Esophagus muscularis mucosa (tissue), 4 donors: ENCODE data around the gene UNC5B. TPM values are rescaled to one million over a fixed set of nuclear protein-coding genes. Genes with fewer than 3 reads are reported as not detected.
"Not testable (repeated sequence)": the region's sequence is repeated elsewhere in the genome, so short reads cannot be mapped to it uniquely, and the experiment has no call there.

Experiments used
- DNase-seq: peaks from one replicate; pipeline ENCODE4 v3.0.0-alpha.2; 2017; ENCODE audit errors: extremely low spot score
- H3K27ac ChIP-seq, 4 donors: fragments of 200-600 bp; sonication (generic); replicated peaks in 1 of 4; 1 replicate in 3 of 4; 2 replicates in 1 of 4; pipeline ENCODE4 v1.5.1; 2016 to 2019; ENCODE audit warnings: mild to moderate bottlenecking in 1 of 4
- H3K27me3 ChIP-seq, 4 donors: fragments of 200-600 bp; sonication (generic); one replicate each; pipeline versions ENCODE4 v1.5.1 to v1.6.0; 2016 to 2019
- H3K36me3 ChIP-seq, 4 donors: fragments of 200-600 bp; sonication (generic); one replicate each; pipeline ENCODE4 v1.5.1; 2016 to 2019
- H3K4me1 ChIP-seq, 4 donors: fragments of 200-600 bp; sonication (generic); one replicate each; pipeline ENCODE4 v1.5.1; 2016 to 2019
- H3K4me3 ChIP-seq, 4 donors: fragments of 200-600 bp; sonication (generic); 1 replicate in 2 of 4; 2 replicates in 2 of 4; pipeline ENCODE4 v1.5.1; 2016 to 2019; ENCODE audit warnings: mild to moderate bottlenecking in 4 of 4, moderate library complexity in 1 of 4
- H3K9me3 ChIP-seq, 4 donors: fragments of 200-600 bp; sonication (generic); 1 replicate in 3 of 4; 2 replicates in 1 of 4; pipeline ENCODE4 v1.5.1; 2016 to 2019
- EP300 ChIP-seq: sonication (generic); formaldehyde crosslinking; IDR thresholded peaks from one replicate; pipeline ENCODE4 v1.6.1; 2017; ENCODE audit warnings: antibody characterized with exemption
- POLR2A ChIP-seq: fragments of 450-650 bp; IDR thresholded peaks from one replicate; pipeline ENCODE4 v1.6.1; 2017; ENCODE audit warnings: antibody characterized with exemption, moderate library complexity, mild to moderate bottlenecking, low read depth
- POLR2AphosphoS5 ChIP-seq, 2 donors: sonication (generic); formaldehyde crosslinking; IDR thresholded peaks; one replicate each; pipeline ENCODE4 v1.6.1; 2017; ENCODE audit warnings: antibody characterized with exemption in 2 of 2
- WGBS: methylation state at CpG from one replicate; pipeline ENCODE4 v1.1.5; 2018; 5-methylcytosine and 5-hydroxymethylcytosine counted together
- intact Hi-C: fragments of 100-400 bp; cut with DNase I; formaldehyde crosslinking; loops from one replicate; pipeline ENCODE4 v1.15.1; 2023
- total RNA-seq, 4 donors: library from RNA; depleted of rRNA; stranded (reverse); fragments of >200 nt; gene quantifications; one replicate each; pipeline versions ENCODE4 v1.1.0 to v1.2.1, GENCODE V29; 2016
- TF ChIP-seq, protein P1 (sequence below), 3 experiments: fragments of 200-600 bp in 2 of 3; fragments of 450-650 bp in 1 of 3; sonication (generic) in 2 of 3; IDR thresholded peaks; one replicate each; pipeline ENCODE4 v1.5.1; 2017 to 2019; ENCODE audit warnings: antibody characterized with exemption in 3 of 3, mild to moderate bottlenecking in 2 of 3, moderate library complexity in 1 of 3

UNC5B gene
- total RNA-seq, 4 donors from 2014 or later, result 2.1 to 3.7 (median 2.8) TPM

DNA sequence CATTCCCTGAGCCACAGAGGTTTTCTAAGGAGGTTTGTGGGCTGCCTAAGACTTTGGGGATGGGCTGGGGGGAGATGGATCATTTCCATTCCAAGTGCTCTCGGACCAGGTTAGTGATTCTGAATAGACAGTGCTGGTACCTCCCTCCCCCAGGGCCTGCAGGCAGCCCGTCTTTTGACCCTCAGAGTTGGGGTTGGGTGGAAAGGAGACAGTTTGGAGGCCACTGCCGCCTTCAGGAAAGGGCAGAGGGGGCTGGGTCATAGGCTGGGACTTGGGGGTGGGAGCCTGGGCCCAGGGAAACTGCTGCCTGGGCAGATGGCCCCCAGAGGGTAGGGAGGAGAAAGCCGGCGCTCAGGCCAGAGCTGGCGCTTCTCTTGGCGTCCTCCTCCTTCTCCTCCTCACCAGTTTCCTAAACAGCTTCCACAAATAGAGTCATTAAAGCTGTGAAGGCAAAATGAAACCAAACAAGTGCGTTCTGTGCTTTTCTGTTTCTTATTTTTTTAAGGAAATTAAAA, 4.4 kb downstream of the UNC5B start:
- 37% methylated on average over 8 of the region's 8 CpGs for WGBS
- no peaks in the 10 kb centered on the region for H3K27me3 ChIP-seq
- TF ChIP-seq, protein P1, sequence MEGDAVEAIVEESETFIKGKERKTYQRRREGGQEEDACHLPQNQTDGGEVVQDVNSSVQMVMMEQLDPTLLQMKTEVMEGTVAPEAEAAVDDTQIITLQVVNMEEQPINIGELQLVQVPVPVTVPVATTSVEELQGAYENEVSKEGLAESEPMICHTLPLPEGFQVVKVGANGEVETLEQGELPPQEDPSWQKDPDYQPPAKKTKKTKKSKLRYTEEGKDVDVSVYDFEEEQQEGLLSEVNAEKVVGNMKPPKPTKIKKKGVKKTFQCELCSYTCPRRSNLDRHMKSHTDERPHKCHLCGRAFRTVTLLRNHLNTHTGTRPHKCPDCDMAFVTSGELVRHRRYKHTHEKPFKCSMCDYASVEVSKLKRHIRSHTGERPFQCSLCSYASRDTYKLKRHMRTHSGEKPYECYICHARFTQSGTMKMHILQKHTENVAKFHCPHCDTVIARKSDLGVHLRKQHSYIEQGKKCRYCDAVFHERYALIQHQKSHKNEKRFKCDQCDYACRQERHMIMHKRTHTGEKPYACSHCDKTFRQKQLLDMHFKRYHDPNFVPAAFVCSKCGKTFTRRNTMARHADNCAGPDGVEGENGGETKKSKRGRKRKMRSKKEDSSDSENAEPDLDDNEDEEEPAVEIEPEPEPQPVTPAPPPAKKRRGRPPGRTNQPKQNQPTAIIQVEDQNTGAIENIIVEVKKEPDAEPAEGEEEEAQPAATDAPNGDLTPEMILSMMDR (IDR thresholded peaks at IDR 0.05), result no peak
- TF ChIP-seq POLR2AphosphoS5 (IDR thresholded peaks at IDR 0.05) (no peak), POLR2A (no peak), EP300 (no peak)
- DNase-seq, result no peak
- H3K27ac ChIP-seq, result peak overlapping the region; percentile 50 to 63 (median 56)
- peak overlapping the region; percentile 62 to 69 (median 64) for H3K4me3 ChIP-seq
- no peaks in the 10 kb centered on the region for H3K9me3 ChIP-seq
- no peaks in the 10 kb centered on the region for H3K36me3 ChIP-seq
- intact Hi-C loops, result no loop called here
- H3K4me1 ChIP-seq, result peaks cover 45 to 54% (median 46%) of the 10 kb centered on the region in 4 donors

DNA sequence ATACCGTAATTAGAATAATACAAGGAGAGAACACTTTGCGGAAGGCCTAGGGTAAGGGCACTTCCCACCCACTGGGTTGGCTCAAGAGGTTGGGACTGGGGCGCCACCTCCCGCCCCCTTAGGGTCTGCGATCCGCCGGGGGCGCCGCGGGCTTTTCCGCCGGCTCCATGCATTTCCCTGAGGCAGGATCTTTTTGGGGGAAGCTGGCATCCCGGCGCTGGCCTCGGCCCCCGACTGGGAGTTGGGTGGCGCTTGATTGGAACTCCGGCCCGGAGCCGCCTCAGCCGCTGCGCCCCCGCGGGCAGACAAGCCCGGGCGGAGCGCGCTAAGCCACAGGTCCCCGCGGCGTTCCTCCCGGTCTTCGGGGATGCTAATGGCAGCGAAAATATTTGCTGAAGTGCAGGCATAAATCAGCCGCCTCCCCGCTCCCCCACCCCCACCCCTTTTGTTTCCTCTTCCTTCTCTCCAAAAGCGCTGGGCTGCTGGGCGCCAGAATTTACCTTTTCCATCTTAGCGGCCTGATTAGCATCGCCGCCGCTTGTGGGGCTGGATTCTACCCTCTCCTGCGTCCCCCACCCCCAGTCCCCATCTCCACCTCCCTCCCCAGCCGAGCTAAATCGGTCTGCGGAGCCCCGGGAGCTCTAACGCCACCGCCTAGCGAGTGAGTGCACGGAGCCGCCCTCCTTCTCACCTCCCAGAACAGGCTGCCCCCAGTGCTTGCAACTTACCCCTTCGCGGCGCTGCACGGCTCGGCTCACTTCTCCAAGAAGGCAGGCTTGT, 5.1 kb downstream of the UNC5B start:
- H3K4me1 ChIP-seq, result peaks cover 39 to 49% (median 42%) of the 10 kb centered on the region in 4 donors
- TF ChIP-seq, protein P1 (IDR thresholded peaks at IDR 0.05), result no peak
- TF ChIP-seq POLR2A, result no peak
- TF ChIP-seq EP300, result no peak
- TF ChIP-seq POLR2AphosphoS5 (IDR thresholded peaks at IDR 0.05), result no peak
- peak overlapping the region; percentile 62 to 69 (median 64) for H3K4me3 ChIP-seq
- 6% methylated on average over 46 of the region's 57 CpGs for WGBS
- no peaks in the 10 kb centered on the region for H3K27me3 ChIP-seq
- H3K9me3 ChIP-seq, result no peaks in the 10 kb centered on the region
- H3K27ac ChIP-seq, result peak overlapping the region; percentile 50 to 63 (median 56)
- H3K36me3 ChIP-seq, result no peaks in the 10 kb centered on the region
- intact Hi-C loops, result no loop called here
- no peak for DNase-seq

DNA sequence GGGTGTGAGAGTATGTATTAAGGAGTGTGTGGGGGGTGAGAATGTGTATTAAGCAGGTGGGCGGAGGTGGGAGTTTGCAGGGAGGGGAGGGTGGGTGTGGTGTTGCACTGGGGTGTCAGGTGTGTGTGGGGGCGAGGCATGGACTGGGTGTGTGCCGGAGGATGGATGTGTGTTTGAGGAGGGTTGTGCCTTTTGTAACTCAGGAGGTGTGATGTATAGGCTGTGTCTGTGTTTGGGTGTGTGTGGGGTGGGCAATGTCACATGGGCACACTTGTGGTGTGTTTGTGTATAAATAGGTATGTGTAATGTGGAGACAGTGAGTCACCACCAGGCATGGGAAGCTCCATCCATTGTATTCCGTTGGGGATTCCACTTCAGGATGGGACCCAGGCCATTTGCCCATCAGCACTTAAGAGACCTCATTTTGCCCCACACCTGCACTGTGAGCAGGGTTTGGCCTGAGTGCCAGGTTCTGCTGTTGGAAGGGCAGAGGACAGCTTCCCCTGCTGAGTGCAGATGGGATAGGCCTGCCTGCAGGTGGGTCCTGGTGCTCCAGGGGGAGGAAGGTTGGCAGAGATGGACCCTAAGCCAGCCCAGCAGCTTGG, 5.8 kb downstream of the UNC5B start:
- 70% methylated on average over 4 of the region's 4 CpGs for WGBS
- Histone ChIP-seq H3K27ac (peak overlapping the region in 1 of 4 donors; percentile 63), H3K36me3 (no peaks in the 10 kb centered on the region), H3K9me3 (no peaks in the 10 kb centered on the region), H3K27me3 (no peaks in the 10 kb centered on the region), H3K4me1 (peaks cover 34 to 42% (median 39%) of the 10 kb centered on the region in 4 donors), H3K4me3 (peak overlapping the region; percentile 62 to 69 (median 64))
- DNase-seq, result no peak
- TF ChIP-seq EP300, result no peak
- no peak for TF ChIP-seq POLR2A
- TF ChIP-seq POLR2AphosphoS5 (IDR thresholded peaks at IDR 0.05), result no peak
- TF ChIP-seq, protein P1 (IDR thresholded peaks at IDR 0.05), result no peak
- intact Hi-C loops, result no loop called here

DNA sequence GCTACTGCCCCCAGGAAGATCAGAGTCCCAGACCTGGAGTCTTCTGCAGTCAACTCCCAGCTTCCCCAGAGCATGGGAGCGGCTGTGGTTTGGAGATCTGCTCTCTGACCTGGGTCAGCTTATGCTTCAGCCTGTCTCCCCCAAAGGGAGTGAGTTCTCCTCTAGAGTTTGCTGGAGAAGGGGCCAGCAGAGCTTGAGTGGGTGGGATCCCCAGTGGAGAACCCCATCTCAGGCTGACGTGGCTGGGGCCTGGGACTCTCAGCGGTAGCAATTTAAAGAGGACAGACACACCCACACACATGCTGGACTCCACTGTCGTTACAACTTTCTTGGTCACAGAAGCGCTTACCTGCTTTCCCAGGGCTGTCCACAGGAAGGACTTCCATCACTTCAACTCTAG, 6.3 kb downstream of the UNC5B start:
- H3K27ac ChIP-seq, result no peak overlapping the region
- H3K4me1 ChIP-seq, result peaks cover 29 to 42% (median 35%) of the 10 kb centered on the region in 4 donors
- H3K4me3 ChIP-seq, result no peak overlapping the region
- no peaks in the 10 kb centered on the region for H3K27me3 ChIP-seq
- no peak for DNase-seq
- H3K36me3 ChIP-seq, result no peaks in the 10 kb centered on the region
- 88% methylated on average over 4 of the region's 5 CpGs for WGBS
- H3K9me3 ChIP-seq, result no peaks in the 10 kb centered on the region
- intact Hi-C loops, result no loop called here
- TF ChIP-seq POLR2A (no peak), POLR2AphosphoS5 (IDR thresholded peaks at IDR 0.05) (no peak), EP300 (no peak)
- TF ChIP-seq, protein P1 (IDR thresholded peaks at IDR 0.05), result no peak

DNA sequence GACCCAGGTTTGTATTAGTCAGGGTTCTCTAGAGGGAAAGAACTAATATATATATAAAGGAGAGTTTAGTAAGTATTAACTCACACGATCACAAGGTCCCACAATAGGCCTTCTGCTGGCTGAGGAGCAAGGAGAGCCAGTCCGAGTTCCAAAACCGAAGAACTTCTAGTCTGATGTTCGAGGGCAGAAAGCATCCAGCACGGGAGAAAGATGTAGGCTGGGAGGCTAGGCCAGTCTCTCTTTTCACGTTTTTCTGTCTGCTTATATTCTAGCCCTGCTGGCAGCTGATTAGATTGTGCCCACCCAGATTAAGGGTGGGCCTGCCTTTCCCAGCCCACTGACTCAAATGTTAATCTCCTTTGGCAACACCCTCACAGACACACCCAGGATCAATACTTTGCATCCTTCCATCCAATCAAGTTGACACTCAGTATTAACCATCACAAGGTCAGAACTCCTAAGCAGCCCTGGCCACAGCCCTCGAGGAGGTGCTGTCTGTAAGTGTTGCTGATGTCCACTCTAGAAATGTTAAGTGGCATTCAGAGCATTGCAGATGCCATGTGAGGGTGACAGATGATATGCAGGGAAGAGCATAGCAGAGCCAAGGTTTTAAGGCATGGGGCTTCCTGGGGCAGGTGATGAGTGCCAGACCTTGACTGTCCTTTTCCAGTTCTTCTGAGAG, 7.0 kb downstream of the UNC5B start:
- H3K4me1 ChIP-seq, result peaks cover 22 to 35% (median 27%) of the 10 kb centered on the region in 4 donors
- H3K27me3 ChIP-seq, DNase-seq, H3K4me3 ChIP-seq, H3K9me3 ChIP-seq, H3K27ac ChIP-seq, H3K36me3 ChIP-seq, intact Hi-C loops: not testable (repeated sequence)
- WGBS, result 94% methylated on average over 7 of the region's 7 CpGs
